Effector CD8-positive, alpha-beta T cell (primary cell): Measurements from ENCODE around the gene LSM14B.
"Not testable (repeated sequence)": the region's sequence is repeated elsewhere in the genome, so short reads cannot be mapped to it uniquely, and the experiment has no call there.

Source experiments
- DNase-seq: peaks from one replicate; lab custom pipeline; 2025; lab: John Stamatoyannopoulos, UW
- total RNA-seq, 4 experiments: gene quantifications; one replicate each; lab custom pipeline; 2026; lab: John Stamatoyannopoulos, UW

LSM14B gene
- 68.1 to 112 (median 84.5) reads per million in 4 experiments for total RNA-seq

- DNase-seq, result peak; percentile 94
Measured at GRCh38 chr20:62121776-62122653, at the start of gene LSM14B. TSS of gene LSM14B (plus strand) at chr20:62122475. CDS start at chr20:62122667, 192 bp downstream.

GRCh38 chr20:62073323-62073722 lies 49.0 kb upstream of the LSM14B start:
- DNase-seq, result no peak

GRCh38 chr20:62079166-62079565 lies 43.1 kb upstream of the LSM14B start:
- DNase-seq, result no peak

GRCh38 chr20:62080249-62080990 lies 41.9 kb upstream of the LSM14B start:
- DNase-seq, result no peak

- no peak for DNase-seq
Measured at GRCh38 chr20:62083312-62083711, 39.0 kb upstream of the LSM14B start.

GRCh38 chr20:62084224-62084623 lies 38.1 kb upstream of the LSM14B start:
- DNase-seq, result not testable (repeated sequence)

- no peak for DNase-seq
Measured at GRCh38 chr20:62085206-62085605, 37.1 kb upstream of the LSM14B start.

- DNase-seq, result no peak
Measured at GRCh38 chr20:62087227-62087626, 35.0 kb upstream of the LSM14B start.

GRCh38 chr20:62087632-62088031 lies 34.6 kb upstream of the LSM14B start:
- no peak for DNase-seq

- DNase-seq, result no peak
Measured at GRCh38 chr20:62088258-62089127, 33.8 kb upstream of the LSM14B start.

GRCh38 chr20:62089393-62089792 lies 32.9 kb upstream of the LSM14B start:
- DNase-seq, result no peak

GRCh38 chr20:62096421-62097380 lies 25.6 kb upstream of the LSM14B start:
- no peak for DNase-seq

- no peak for DNase-seq
Measured at GRCh38 chr20:62097881-62098407, 24.3 kb upstream of the LSM14B start.

GRCh38 chr20:62101078-62101477 lies 21.2 kb upstream of the LSM14B start:
- DNase-seq, result no peak

- DNase-seq, result no peak
Measured at GRCh38 chr20:62103508-62104233, 18.6 kb upstream of the LSM14B start.

- no peak for DNase-seq
Measured at GRCh38 chr20:62104234-62104789, 18.0 kb upstream of the LSM14B start.

- DNase-seq, result no peak
Measured at GRCh38 chr20:62104791-62105345, 17.4 kb upstream of the LSM14B start.

- no peak for DNase-seq
Measured at GRCh38 chr20:62105592-62105991, 16.7 kb upstream of the LSM14B start.

GRCh38 chr20:62111148-62111547 lies 11.1 kb upstream of the LSM14B start:
- no peak for DNase-seq
